Measurements from ENCODE around the gene PRMT3.

GRCh38 chr11:20493340-20493739 is 105.8 kb downstream of the PRMT3 start:
- TF ChIP-seq CTCF (IDR thresholded peaks at IDR 0.05) (no peak), POLR2A (IDR thresholded peaks at IDR 0.05) (no peak)
